Neural cell (in vitro differentiated cells): Measurements from ENCODE around the gene FCRL4. TPM values are rescaled to one million over a fixed set of nuclear protein-coding genes. Genes with fewer than 3 reads are reported as not detected.

ENCODE experiments used
- H2AFZ ChIP-seq: fragments of 200-600, 300-800 bp; sonication (generic), shearing (Covaris generic); 2 replicates; pipeline ENCODE4 v1.6.0; 2014; ENCODE audit warnings: low read depth, mild to moderate bottlenecking, antibody characterized with exemption, low read length, moderate library complexity
- H3F3A ChIP-seq: fragments of 200-600 bp; shearing (Covaris generic); 2 replicates; pipeline ENCODE4 v1.6.1; 2016; ENCODE audit warnings: mild to moderate bottlenecking, moderate library complexity, mixed read lengths, antibody characterized with exemption, low read length; ENCODE audit not compliant: insufficient read depth, poor library complexity, severe bottlenecking
- H3K27ac ChIP-seq: fragments of 200-600, 300-800 bp; sonication (generic), shearing (Covaris generic); 2 replicates; pipeline ENCODE4 v1.5.1; 2014; ENCODE audit warnings: mild to moderate bottlenecking, low read length, moderate library complexity
- H3K27me3 ChIP-seq: fragments of 300-800, 200-600 bp; sonication (generic), shearing (Covaris generic); 2 replicates; pipeline ENCODE4 v1.6.0; 2014; ENCODE audit warnings: mild to moderate bottlenecking, low read depth, low read length, moderate library complexity; ENCODE audit not compliant: insufficient read depth
- H3K36me3 ChIP-seq: fragments of 300-800, 200-600 bp; sonication (generic), shearing (Covaris generic); 2 replicates; pipeline ENCODE4 v1.5.1; 2014; ENCODE audit warnings: mild to moderate bottlenecking, antibody characterized with exemption, low read length, moderate library complexity; ENCODE audit not compliant: insufficient read depth
- H3K4me2 ChIP-seq: fragments of 300-800, 200-600 bp; sonication (generic), shearing (Covaris generic); 2 replicates; pipeline ENCODE4 v1.6.0; 2014; ENCODE audit warnings: mild to moderate bottlenecking, low read length
- H3K4me3 ChIP-seq: fragments of 300-800, 200-600 bp; sonication (generic), shearing (Covaris generic); 2 replicates; pipeline ENCODE4 v1.5.1; 2014; ENCODE audit warnings: mild to moderate bottlenecking, low read length, moderate library complexity
- H3K79me2 ChIP-seq: fragments of 200-600 bp; shearing (Covaris generic); replicated peaks from 2 replicates; pipeline ENCODE4 v1.6.0; 2014; ENCODE audit warnings: mild to moderate bottlenecking, low read length, moderate library complexity; ENCODE audit not compliant: insufficient read depth
- H3K9ac ChIP-seq: fragments of 300-800, 200-600 bp; sonication (generic), shearing (Covaris generic); 2 replicates; pipeline ENCODE4 v1.6.1; 2016; ENCODE audit warnings: mild to moderate bottlenecking, low read length, mixed read lengths
- H3K9me2 ChIP-seq: fragments of 200-600 bp; shearing (Covaris generic); 2 replicates; pipeline ENCODE4 v1.6.1; 2016; ENCODE audit warnings: mild to moderate bottlenecking, low read length, mixed read lengths; ENCODE audit not compliant: insufficient read depth
- H3K9me3 ChIP-seq: fragments of 200-600, 300-800 bp; sonication (generic), shearing (Covaris generic); 2 replicates; pipeline ENCODE4 v1.6.1; 2016; ENCODE audit warnings: mild to moderate bottlenecking, mixed run types, low read length, moderate library complexity, mixed read lengths
- H4K20me1 ChIP-seq: fragments of 200-600 bp; shearing (Covaris generic); 2 replicates; pipeline ENCODE4 v1.6.1; 2016; ENCODE audit warnings: mild to moderate bottlenecking, mixed run types; ENCODE audit not compliant: insufficient read depth
- EP300 ChIP-seq: fragments of 450-650 bp; conservative IDR thresholded peaks from 2 replicates; pipeline ENCODE4 v1.6.1; 2014; ENCODE audit warnings: antibody characterized with exemption, mild to moderate bottlenecking, moderate library complexity; ENCODE audit not compliant: poor library complexity, severe bottlenecking
- EZH2 ChIP-seq: fragments of 200-600, 300-800 bp; shearing (Covaris generic), sonication (generic); IDR thresholded peaks from 2 replicates; pipeline ENCODE4 v1.6.1; 2014; ENCODE audit warnings: antibody characterized with exemption, low read length, borderline replicate concordance, mild to moderate bottlenecking; ENCODE audit not compliant: insufficient read depth, poor library complexity, severe bottlenecking
- MXI1 ChIP-seq: fragments of 450-650 bp; conservative IDR thresholded peaks from 2 replicates; pipeline ENCODE4 v1.6.1; 2014; ENCODE audit warnings: antibody characterized with exemption, mild to moderate bottlenecking; ENCODE audit not compliant: poor library complexity, severe bottlenecking
- POLR2AphosphoS5 ChIP-seq: IDR thresholded peaks from 2 replicates; pipeline ENCODE4 v1.6.1; 2012
- RAD21 ChIP-seq: fragments of 450-650 bp; conservative IDR thresholded peaks from 2 replicates; pipeline ENCODE4 v1.6.1; 2014; ENCODE audit warnings: antibody characterized with exemption, mild to moderate bottlenecking, moderate library complexity
- REST ChIP-seq: IDR thresholded peaks from 2 replicates; pipeline ENCODE4 v1.6.1; 2012; ENCODE audit warnings: borderline replicate concordance
- SMC3 ChIP-seq: fragments of 450-650 bp; conservative IDR thresholded peaks from 2 replicates; pipeline ENCODE4 v1.6.1; 2014; ENCODE audit warnings: antibody characterized with exemption, mild to moderate bottlenecking, moderate library complexity; ENCODE audit not compliant: poor library complexity
- TAF1 ChIP-seq: IDR thresholded peaks from 2 replicates; pipeline ENCODE4 v1.6.1; 2012; ENCODE audit warnings: low read depth
- polyA plus RNA-seq: library from polyadenylated mRNA; depleted of rRNA; stranded (reverse); fragments of >200 nt; gene quantifications from 2 replicates; pipeline ENCODE4 v1.2.3, GENCODE V29; 2014
- TF ChIP-seq, protein P1 (sequence below): fragments of 450-650 bp; IDR thresholded peaks from 2 replicates; pipeline ENCODE4 v1.5.1; 2014; ENCODE audit warnings: antibody characterized with exemption, mild to moderate bottlenecking, moderate library complexity; ENCODE audit not compliant: poor library complexity, severe bottlenecking

FCRL4 gene
- polyA plus RNA-seq, 1 donor from 2014 or later, result not detected

DNA sequence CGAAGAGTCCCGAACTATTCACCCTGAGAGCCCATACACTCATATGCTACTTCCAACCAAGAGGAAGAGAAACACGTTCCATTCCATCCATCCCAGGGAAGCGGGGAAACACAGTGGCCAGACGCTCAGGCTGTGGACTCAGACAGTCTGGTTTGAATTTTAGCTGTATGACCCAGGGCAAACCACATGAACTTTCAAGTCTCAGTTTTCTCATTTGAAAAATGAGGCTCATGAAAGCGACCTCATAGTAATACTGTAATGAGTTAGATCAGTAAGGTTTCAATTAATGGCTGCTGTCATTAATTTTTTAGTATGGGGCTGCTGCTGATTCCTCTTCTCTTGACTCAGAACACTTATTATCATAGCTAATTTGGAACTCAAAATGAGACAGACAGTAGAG is 1.5 kb downstream of the FCRL4 start:
- H3K9me3 ChIP-seq, result no peaks in the 10 kb centered on the region
- no peak for TF ChIP-seq RAD21
- TF ChIP-seq EP300, result no peak
- no peak for TF ChIP-seq TAF1
- TF ChIP-seq POLR2AphosphoS5, result no peak
- no peak for TF ChIP-seq EZH2
- TF ChIP-seq, protein P1, sequence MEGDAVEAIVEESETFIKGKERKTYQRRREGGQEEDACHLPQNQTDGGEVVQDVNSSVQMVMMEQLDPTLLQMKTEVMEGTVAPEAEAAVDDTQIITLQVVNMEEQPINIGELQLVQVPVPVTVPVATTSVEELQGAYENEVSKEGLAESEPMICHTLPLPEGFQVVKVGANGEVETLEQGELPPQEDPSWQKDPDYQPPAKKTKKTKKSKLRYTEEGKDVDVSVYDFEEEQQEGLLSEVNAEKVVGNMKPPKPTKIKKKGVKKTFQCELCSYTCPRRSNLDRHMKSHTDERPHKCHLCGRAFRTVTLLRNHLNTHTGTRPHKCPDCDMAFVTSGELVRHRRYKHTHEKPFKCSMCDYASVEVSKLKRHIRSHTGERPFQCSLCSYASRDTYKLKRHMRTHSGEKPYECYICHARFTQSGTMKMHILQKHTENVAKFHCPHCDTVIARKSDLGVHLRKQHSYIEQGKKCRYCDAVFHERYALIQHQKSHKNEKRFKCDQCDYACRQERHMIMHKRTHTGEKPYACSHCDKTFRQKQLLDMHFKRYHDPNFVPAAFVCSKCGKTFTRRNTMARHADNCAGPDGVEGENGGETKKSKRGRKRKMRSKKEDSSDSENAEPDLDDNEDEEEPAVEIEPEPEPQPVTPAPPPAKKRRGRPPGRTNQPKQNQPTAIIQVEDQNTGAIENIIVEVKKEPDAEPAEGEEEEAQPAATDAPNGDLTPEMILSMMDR, result no peak
- TF ChIP-seq SMC3, result no peak
- no peak for TF ChIP-seq REST
- TF ChIP-seq MXI1, result no peak
- no peaks in the 10 kb centered on the region for H3K36me3 ChIP-seq
- no peak overlapping the region for H3K4me2 ChIP-seq
- no peaks in the 10 kb centered on the region for H4K20me1 ChIP-seq
- H3K9ac ChIP-seq, result no peak overlapping the region
- H3F3A ChIP-seq, result no peaks in the 10 kb centered on the region
- H3K27ac ChIP-seq, result no peak overlapping the region
- H2AFZ ChIP-seq, result no peak overlapping the region
- H3K4me3 ChIP-seq, result no peak overlapping the region
- no peaks in the 10 kb centered on the region for H3K27me3 ChIP-seq
- no peaks in the 10 kb centered on the region for H3K9me2 ChIP-seq
- no peaks in the 10 kb centered on the region for H3K79me2 ChIP-seq

DNA sequence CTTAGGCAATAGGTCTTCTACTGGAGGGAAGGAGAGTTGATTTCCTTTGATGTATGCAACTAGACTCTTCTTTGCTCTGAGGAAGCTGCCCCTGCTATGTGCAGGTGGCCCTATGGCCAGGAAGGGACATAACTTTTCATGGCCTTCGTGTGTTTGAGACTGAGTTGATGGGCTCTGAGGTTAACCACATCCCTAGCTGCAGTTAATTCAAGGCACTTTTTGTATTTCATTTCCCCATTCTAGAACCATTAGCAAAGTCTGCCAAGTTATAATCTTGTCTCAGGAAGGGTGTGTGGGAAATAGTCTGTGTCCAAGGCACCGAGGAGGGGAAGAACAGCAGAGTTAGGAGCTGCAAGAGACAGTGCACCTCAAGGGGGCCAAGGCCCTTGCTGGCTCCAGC is 2.5 kb downstream of the FCRL4 start:
- Histone ChIP-seq H3K36me3 (no peaks in the 10 kb centered on the region), H2AFZ (no peak overlapping the region), H4K20me1 (no peaks in the 10 kb centered on the region), H3K27me3 (no peaks in the 10 kb centered on the region), H3K9me2 (no peaks in the 10 kb centered on the region), H3F3A (no peaks in the 10 kb centered on the region), H3K4me3 (no peak overlapping the region), H3K27ac (no peak overlapping the region), H3K79me2 (no peaks in the 10 kb centered on the region), H3K9ac (no peak overlapping the region), H3K4me2 (no peak overlapping the region), H3K9me3 (no peaks in the 10 kb centered on the region)
- TF ChIP-seq SMC3 (no peak), REST (no peak), POLR2AphosphoS5 (no peak), EZH2 (no peak), TAF1 (no peak), MXI1 (no peak), EP300 (no peak), RAD21 (no peak)
- TF ChIP-seq, protein P1, result no peak
